Neural cell (in vitro differentiated cells): ENCODE data around the gene ERLIN1. TPM values are rescaled to one million over a fixed set of nuclear protein-coding genes. Genes with fewer than 3 reads are reported as not detected.

Experiments used
- H2AFZ ChIP-seq: fragments of 200-600, 300-800 bp; sonication (generic), shearing (Covaris generic); 2 replicates; pipeline ENCODE4 v1.6.0; 2014; ENCODE audit warnings: low read depth, mild to moderate bottlenecking, antibody characterized with exemption, low read length, moderate library complexity
- H3F3A ChIP-seq: fragments of 200-600 bp; shearing (Covaris generic); 2 replicates; pipeline ENCODE4 v1.6.1; 2016; ENCODE audit warnings: mild to moderate bottlenecking, moderate library complexity, mixed read lengths, antibody characterized with exemption, low read length; ENCODE audit not compliant: insufficient read depth, poor library complexity, severe bottlenecking
- H3K27ac ChIP-seq: fragments of 200-600, 300-800 bp; sonication (generic), shearing (Covaris generic); 2 replicates; pipeline ENCODE4 v1.5.1; 2014; ENCODE audit warnings: mild to moderate bottlenecking, low read length, moderate library complexity
- H3K27me3 ChIP-seq: fragments of 300-800, 200-600 bp; sonication (generic), shearing (Covaris generic); 2 replicates; pipeline ENCODE4 v1.6.0; 2014; ENCODE audit warnings: mild to moderate bottlenecking, low read depth, low read length, moderate library complexity; ENCODE audit not compliant: insufficient read depth
- H3K36me3 ChIP-seq: fragments of 300-800, 200-600 bp; sonication (generic), shearing (Covaris generic); 2 replicates; pipeline ENCODE4 v1.5.1; 2014; ENCODE audit warnings: mild to moderate bottlenecking, antibody characterized with exemption, low read length, moderate library complexity; ENCODE audit not compliant: insufficient read depth
- H3K4me2 ChIP-seq: fragments of 300-800, 200-600 bp; sonication (generic), shearing (Covaris generic); 2 replicates; pipeline ENCODE4 v1.6.0; 2014; ENCODE audit warnings: mild to moderate bottlenecking, low read length
- H3K4me3 ChIP-seq: fragments of 300-800, 200-600 bp; sonication (generic), shearing (Covaris generic); 2 replicates; pipeline ENCODE4 v1.5.1; 2014; ENCODE audit warnings: mild to moderate bottlenecking, low read length, moderate library complexity
- H3K79me2 ChIP-seq: fragments of 200-600 bp; shearing (Covaris generic); replicated peaks from 2 replicates; pipeline ENCODE4 v1.6.0; 2014; ENCODE audit warnings: mild to moderate bottlenecking, low read length, moderate library complexity; ENCODE audit not compliant: insufficient read depth
- H3K9ac ChIP-seq: fragments of 300-800, 200-600 bp; sonication (generic), shearing (Covaris generic); 2 replicates; pipeline ENCODE4 v1.6.1; 2016; ENCODE audit warnings: mild to moderate bottlenecking, low read length, mixed read lengths
- H3K9me2 ChIP-seq: fragments of 200-600 bp; shearing (Covaris generic); 2 replicates; pipeline ENCODE4 v1.6.1; 2016; ENCODE audit warnings: mild to moderate bottlenecking, low read length, mixed read lengths; ENCODE audit not compliant: insufficient read depth
- H3K9me3 ChIP-seq: fragments of 200-600, 300-800 bp; sonication (generic), shearing (Covaris generic); 2 replicates; pipeline ENCODE4 v1.6.1; 2016; ENCODE audit warnings: mild to moderate bottlenecking, mixed run types, low read length, moderate library complexity, mixed read lengths
- H4K20me1 ChIP-seq: fragments of 200-600 bp; shearing (Covaris generic); 2 replicates; pipeline ENCODE4 v1.6.1; 2016; ENCODE audit warnings: mild to moderate bottlenecking, mixed run types; ENCODE audit not compliant: insufficient read depth
- CTCF ChIP-seq: fragments of 450-650 bp; IDR thresholded peaks from 2 replicates; pipeline ENCODE4 v1.5.1; 2014; ENCODE audit warnings: antibody characterized with exemption, mild to moderate bottlenecking, moderate library complexity; ENCODE audit not compliant: poor library complexity, severe bottlenecking
- EP300 ChIP-seq: fragments of 450-650 bp; conservative IDR thresholded peaks from 2 replicates; pipeline ENCODE4 v1.6.1; 2014; ENCODE audit warnings: antibody characterized with exemption, mild to moderate bottlenecking, moderate library complexity; ENCODE audit not compliant: poor library complexity, severe bottlenecking
- EZH2 ChIP-seq: fragments of 200-600, 300-800 bp; shearing (Covaris generic), sonication (generic); IDR thresholded peaks from 2 replicates; pipeline ENCODE4 v1.6.1; 2014; ENCODE audit warnings: antibody characterized with exemption, low read length, borderline replicate concordance, mild to moderate bottlenecking; ENCODE audit not compliant: insufficient read depth, poor library complexity, severe bottlenecking
- MXI1 ChIP-seq: fragments of 450-650 bp; conservative IDR thresholded peaks from 2 replicates; pipeline ENCODE4 v1.6.1; 2014; ENCODE audit warnings: antibody characterized with exemption, mild to moderate bottlenecking; ENCODE audit not compliant: poor library complexity, severe bottlenecking
- POLR2AphosphoS5 ChIP-seq: IDR thresholded peaks from 2 replicates; pipeline ENCODE4 v1.6.1; 2012
- RAD21 ChIP-seq: fragments of 450-650 bp; conservative IDR thresholded peaks from 2 replicates; pipeline ENCODE4 v1.6.1; 2014; ENCODE audit warnings: antibody characterized with exemption, mild to moderate bottlenecking, moderate library complexity
- REST ChIP-seq: IDR thresholded peaks from 2 replicates; pipeline ENCODE4 v1.6.1; 2012; ENCODE audit warnings: borderline replicate concordance
- SMC3 ChIP-seq: fragments of 450-650 bp; conservative IDR thresholded peaks from 2 replicates; pipeline ENCODE4 v1.6.1; 2014; ENCODE audit warnings: antibody characterized with exemption, mild to moderate bottlenecking, moderate library complexity; ENCODE audit not compliant: poor library complexity
- TAF1 ChIP-seq: IDR thresholded peaks from 2 replicates; pipeline ENCODE4 v1.6.1; 2012; ENCODE audit warnings: low read depth
- polyA plus RNA-seq: library from polyadenylated mRNA; depleted of rRNA; stranded (reverse); fragments of >200 nt; gene quantifications from 2 replicates; pipeline ENCODE4 v1.2.3, GENCODE V29; 2014

The ERLIN1 gene
- polyA plus RNA-seq, 1 donor from 2014 or later, result 6.5 TPM

- H4K20me1 ChIP-seq, result no peaks in the 10 kb centered on the region
- no peaks in the 10 kb centered on the region for H3K79me2 ChIP-seq
- no peaks in the 10 kb centered on the region for H3F3A ChIP-seq
- TF ChIP-seq MXI1 (no peak), TAF1 (no peak), SMC3 (no peak), EZH2 (no peak), EP300 (no peak), RAD21 (no peak), POLR2AphosphoS5 (no peak), REST (no peak), CTCF (no peak)
- no peak overlapping the region for H3K27ac ChIP-seq
- H3K4me3 ChIP-seq, result no peak overlapping the region
- no peaks in the 10 kb centered on the region for H3K36me3 ChIP-seq
- no peaks in the 10 kb centered on the region for H3K27me3 ChIP-seq
- H2AFZ ChIP-seq, result no peak overlapping the region
- H3K9me3 ChIP-seq, result no peaks in the 10 kb centered on the region
- no peaks in the 10 kb centered on the region for H3K9me2 ChIP-seq
- H3K9ac ChIP-seq, result no peak overlapping the region
- no peak overlapping the region for H3K4me2 ChIP-seq
Observed at GRCh38 chr10:100154666-100155065, 31.2 kb downstream of the ERLIN1 start.

GRCh38 chr10:100153239-100153825 lies 32.5 kb downstream of the ERLIN1 start:
- no peak overlapping the region for H3K4me3 ChIP-seq
- no peak overlapping the region for H3K4me2 ChIP-seq
- no peaks in the 10 kb centered on the region for H3K79me2 ChIP-seq
- TF ChIP-seq REST, result no peak
- no peak for TF ChIP-seq POLR2AphosphoS5
- no peak for TF ChIP-seq CTCF
- TF ChIP-seq EZH2, result no peak
- no peak for TF ChIP-seq EP300
- TF ChIP-seq TAF1, result no peak
- TF ChIP-seq RAD21, result no peak
- no peak for TF ChIP-seq SMC3
- TF ChIP-seq MXI1, result no peak
- H3F3A ChIP-seq, result no peaks in the 10 kb centered on the region
- no peaks in the 10 kb centered on the region for H3K9me3 ChIP-seq
- no peaks in the 10 kb centered on the region for H3K36me3 ChIP-seq
- no peaks in the 10 kb centered on the region for H4K20me1 ChIP-seq
- no peaks in the 10 kb centered on the region for H3K9me2 ChIP-seq
- H3K27me3 ChIP-seq, result no peaks in the 10 kb centered on the region
- H2AFZ ChIP-seq, result no peak overlapping the region
- H3K27ac ChIP-seq, result no peak overlapping the region
- H3K9ac ChIP-seq, result no peak overlapping the region
